HCT116 (cell line): Measurements from ENCODE around the gene BPTF. TPM values are rescaled to one million over a fixed set of nuclear protein-coding genes. Genes with fewer than 3 reads are reported as not detected.

Experiments used
- ATAC-seq: fragments of 200-7000 bp; cut with Tn5 transposase; 2 replicates; pipeline ENCODE4 v1.9.1; 2020; ENCODE audit warnings: mild to moderate bottlenecking, moderate library complexity
- BruUV-seq: library from RNA; stranded (reverse); fragments of 400-500 nt; replicated peaks from 2 replicates; lab custom pipeline; 2021; lab: Mats Ljungman, UMichigan
- CTCF ChIA-PET: fragments of 300-600 bp; sonication (Branson Sonifier 250); formaldehyde crosslinking; loops from one replicate; lab custom pipeline; 2021; ENCODE audit warnings: antibody characterized with exemption; lab: Charles Lee
- POLR2A ChIA-PET: fragments of 300-600, 350-600 bp; sonication (Branson Sonifier 250); formaldehyde crosslinking; loops from one replicate; lab custom pipeline; 2021; ENCODE audit warnings: antibody characterized with exemption; lab: Charles Lee
- RAD21 ChIA-PET, 2 experiments: fragments of 300-600 bp; sonication (Branson Sonifier 250); formaldehyde crosslinking; loops; one replicate each; lab custom pipeline; 2023; ENCODE audit warnings: low total read pairs in 2 of 2; ENCODE audit not compliant: uncharacterized antibody in 2 of 2, unreplicated experiment in 2 of 2, low non-redundant PET in 1 of 2; lab: Charles Lee
- DNase-seq: peaks from one replicate; pipeline ENCODE4 v3.0.0-alpha.2; 2010; ENCODE audit warnings: low read depth, low spot score
- H2AFZ ChIP-seq: fragments of 200-600 bp; shearing (Covaris generic), sonication (generic); 2 replicates; pipeline ENCODE4 v1.6.1; 2017; ENCODE audit warnings: low read depth, mixed run types, mixed read lengths, antibody characterized with exemption, low read length; ENCODE audit not compliant: poor library complexity, severe bottlenecking
- H3K27ac ChIP-seq: 2 replicates; pipeline ENCODE4 v1.5.1; 2012; ENCODE audit warnings: low read depth, low read length
- H3K27me3 ChIP-seq: fragments of 200-600 bp; sonication (generic); 2 replicates; pipeline ENCODE4 v1.6.1; 2016; ENCODE audit warnings: mixed run types, low read length, mixed read lengths; ENCODE audit not compliant: insufficient read depth
- H3K36me3 ChIP-seq, 2 experiments: fragments of 200-500 bp in 1 of 2; fragments of 200-600 bp in 1 of 2; sonication (Bioruptor generic) in 1 of 2; sonication (generic) in 1 of 2; 2 replicates each; pipeline versions ENCODE4 v1.5.1 to v1.6.1; 2014 to 2016; ENCODE audit warnings: low read length in 2 of 2, inconsistent platforms in 1 of 2, mixed read lengths in 1 of 2, mixed run types in 1 of 2; ENCODE audit not compliant: insufficient read depth in 2 of 2, control insufficient read depth in 1 of 2
- H3K4me1 ChIP-seq, 2 experiments: fragments of 200-600 bp in 1 of 2; sonication (generic) in 1 of 2; 2 replicates each; pipeline versions ENCODE4 v1.5.1 to v1.6.1; 2012 to 2017; ENCODE audit warnings: low read length in 2 of 2, inconsistent platforms in 1 of 2, mild to moderate bottlenecking in 1 of 2, mixed read lengths in 1 of 2, mixed run types in 1 of 2, moderate library complexity in 1 of 2; ENCODE audit not compliant: insufficient read depth in 2 of 2, control insufficient read depth in 1 of 2
- H3K4me2 ChIP-seq: fragments of 200-600 bp; sonication (generic); 2 replicates; pipeline ENCODE4 v1.6.1; 2017; ENCODE audit warnings: mixed run types, low read length, mixed read lengths
- H3K4me3 ChIP-seq, 2 experiments: fragments of 200-600 bp in 1 of 2; sonication (generic) in 1 of 2; replicated peaks in 1 of 2; 2 replicates each; pipeline ENCODE4 v1.5.1; 2011 to 2016; ENCODE audit warnings: low read length in 2 of 2, control low read depth in 1 of 2, low read depth in 1 of 2, mild to moderate bottlenecking in 1 of 2, mixed read lengths in 1 of 2, mixed run types in 1 of 2
- H3K79me2 ChIP-seq: fragments of 200-600 bp; sonication (generic); 2 replicates; pipeline ENCODE4 v1.6.1; 2017; ENCODE audit warnings: mild to moderate bottlenecking, mixed run types, low read length, moderate library complexity, mixed read lengths; ENCODE audit not compliant: insufficient read depth
- H3K9ac ChIP-seq: fragments of 200-600 bp; sonication (generic); 2 replicates; pipeline ENCODE4 v1.6.1; 2016; ENCODE audit warnings: low read length, mixed read lengths
- H3K9me2 ChIP-seq: fragments of 200-600 bp; sonication (generic), shearing (Covaris generic); 2 replicates; pipeline ENCODE4 v1.6.1; 2017; ENCODE audit warnings: mixed run types, mild to moderate bottlenecking, moderate library complexity; ENCODE audit not compliant: insufficient read depth
- H3K9me3 ChIP-seq, 2 experiments: fragments of 200-500 bp in 1 of 2; fragments of 200-600 bp in 1 of 2; sonication (Bioruptor generic) in 1 of 2; sonication (generic) in 1 of 2; 2 replicates each; pipeline ENCODE4 v1.6.1; 2014 to 2017; ENCODE audit warnings: low read length in 2 of 2, mixed read lengths in 2 of 2, inconsistent platforms in 1 of 2, low read depth in 1 of 2, mild to moderate bottlenecking in 1 of 2, mixed run types in 1 of 2, moderate library complexity in 1 of 2; ENCODE audit not compliant: control insufficient read depth in 1 of 2, insufficient read depth in 1 of 2
- H4K20me1 ChIP-seq: fragments of 200-600 bp; sonication (generic), shearing (Covaris generic); 2 replicates; pipeline ENCODE4 v1.6.1; 2017; ENCODE audit warnings: mixed run types, mild to moderate bottlenecking, moderate library complexity; ENCODE audit not compliant: insufficient read depth
- CEBPB ChIP-seq: IDR thresholded peaks from 2 replicates; pipeline ENCODE4 v1.6.1; 2012; ENCODE audit warnings: low read depth
- CTCF ChIP-seq, 3 experiments: fragments of 200-600 bp in 1 of 3; sonication (generic) in 1 of 3; IDR thresholded peaks in 2 of 3; conservative IDR thresholded peaks in 1 of 3; 2 replicates each; pipeline ENCODE4 v1.5.1; 2012 to 2017; ENCODE audit warnings: low read depth in 2 of 3, low read length in 2 of 3, antibody characterized with exemption in 1 of 3, borderline replicate concordance in 1 of 3, control low read depth in 1 of 3, mild to moderate bottlenecking in 1 of 3, mixed read lengths in 1 of 3, mixed run types in 1 of 3, moderate library complexity in 1 of 3; ENCODE audit not compliant: insufficient read depth in 1 of 3
- EGR1 ChIP-seq: IDR thresholded peaks from 2 replicates; pipeline ENCODE4 v1.6.1; 2012; ENCODE audit warnings: low read depth
- EZH2 ChIP-seq: fragments of 200-600 bp; sonication (generic); IDR thresholded peaks from 2 replicates; pipeline ENCODE4 v1.6.1; 2017; ENCODE audit warnings: antibody characterized with exemption, mixed run types
- EZH2phosphoT487 ChIP-seq: fragments of 200-600 bp; IDR thresholded peaks from 2 replicates; pipeline ENCODE4 v1.6.1; 2018; ENCODE audit warnings: antibody characterized with exemption, borderline replicate concordance
- FOSL1 ChIP-seq: IDR thresholded peaks from 2 replicates; pipeline ENCODE4 v1.6.1; 2012; ENCODE audit warnings: low read depth
- JUND ChIP-seq: IDR thresholded peaks from 2 replicates; pipeline ENCODE4 v1.6.1; 2012
- MAX ChIP-seq: IDR thresholded peaks from 2 replicates; pipeline ENCODE4 v1.6.1; 2012
- POLR2AphosphoS5 ChIP-seq: IDR thresholded peaks from 2 replicates; pipeline ENCODE4 v1.6.1; 2011; ENCODE audit warnings: mild to moderate bottlenecking, low read depth, low read length, moderate library complexity
- RAD21 ChIP-seq: IDR thresholded peaks from 2 replicates; pipeline ENCODE4 v1.6.1; 2012; ENCODE audit warnings: low read depth, mild to moderate bottlenecking
- REST ChIP-seq: IDR thresholded peaks from 2 replicates; pipeline ENCODE4 v1.6.1; 2012; ENCODE audit warnings: low read depth
- SP1 ChIP-seq: IDR thresholded peaks from 2 replicates; pipeline ENCODE4 v1.6.1; 2012; ENCODE audit warnings: low read depth
- SRF ChIP-seq: IDR thresholded peaks from 2 replicates; pipeline ENCODE4 v1.6.1; 2012; ENCODE audit warnings: low read depth
- TCF7L2 ChIP-seq: IDR thresholded peaks from 2 replicates; pipeline ENCODE4 v1.7.0; 2011; ENCODE audit warnings: borderline replicate concordance, inconsistent platforms; ENCODE audit not compliant: insufficient read depth, insufficient read length; ENCODE audit errors: extremely low read depth
- ZBTB33 ChIP-seq: IDR thresholded peaks from 2 replicates; pipeline ENCODE4 v1.6.1; 2011; ENCODE audit warnings: mild to moderate bottlenecking, low read length, moderate library complexity; ENCODE audit not compliant: insufficient replicate concordance; ENCODE audit errors: extremely low read depth
- ZFX ChIP-seq: fragments of 450-650 bp; IDR thresholded peaks from 2 replicates; pipeline ENCODE4 v1.6.1; 2017
- ZNF274 ChIP-seq: fragments of 200-500 bp; sonication (Bioruptor generic); IDR thresholded peaks from 2 replicates; pipeline ENCODE4 v1.6.1; 2014; ENCODE audit warnings: mild to moderate bottlenecking, low read depth, low read length, inconsistent platforms
- intact Hi-C: fragments of 100-400 bp; cut with micrococcal nuclease; formaldehyde crosslinking; loops from 2 replicates; pipeline ENCODE4 v1.10.0; 2022
- total RNA-seq: library from RNA; stranded (reverse); gene quantifications from one replicate; pipeline ENCODE4 v1.2.1, GENCODE V29; 2021; ENCODE audit not compliant: unreplicated experiment

The BPTF gene
- total RNA-seq, 1 experiment from 2014 or later, result 114 TPM

- H3K4me3 ChIP-seq, result no peak overlapping the region
- RAD21 ChIA-PET, result no interaction called here
- no peak for ATAC-seq
- TF ChIP-seq ZBTB33 (no peak), ZNF274 (no peak), CEBPB (no peak), JUND (no peak), ZFX (no peak), EZH2phosphoT487 (no peak), POLR2AphosphoS5 (no peak), FOSL1 (no peak), TCF7L2 (no peak), SRF (no peak), CTCF (IDR thresholded peaks at IDR 0.05 in 2 of 3, conservative IDR thresholded peaks at IDR 0.05 in 1 of 3; ENCODE audit: borderline replicate concordance in 1 of 3, insufficient read depth in 1 of 3, low read depth in 2 of 3, low read length in 2 of 3) (no peak), SP1 (no peak), RAD21 (no peak), EGR1 (no peak), REST (no peak), MAX (no peak), EZH2 (no peak)
- H3K27ac ChIP-seq, result no peak overlapping the region
- no peak for DNase-seq
- 0 out of 4 replicates have a peak, but pooled peaks cover 0 to 2% of the 10 kb centered on the region in 2 experiments for H3K36me3 ChIP-seq
- peaks cover 0 to 11% of the 10 kb centered on the region in 2 experiments; a peak in 3 of 4 replicates for H3K4me1 ChIP-seq
- no peaks in the 10 kb centered on the region for H3K9me2 ChIP-seq
- H3K4me2 ChIP-seq, result no peak overlapping the region
- no peak overlapping the region for H3K9ac ChIP-seq
- no peak overlapping the region for H2AFZ ChIP-seq
- intact Hi-C loops, result no loop called here
- H3K79me2 ChIP-seq, result peaks cover 97% of the 10 kb centered on the region
- CTCF ChIA-PET, result interaction anchor here (1.1 kb wide), 1 partner anchor 9 kb away, joined by 3 read pairs; the partner anchor contains the start of gene BPTF
- H4K20me1 ChIP-seq, result peaks cover 36% of the 10 kb centered on the region; the same call in 1 of the 2 replicates
- POLR2A ChIA-PET, result no interaction called here
- H3K9me3 ChIP-seq, result no peaks in the 10 kb centered on the region
- no TSS peak for BruUV-seq
- H3K27me3 ChIP-seq, result no peaks in the 10 kb centered on the region
Observed at GRCh38 chr17:67833946-67834631, 8.8 kb downstream of the BPTF start.
